Thyroid gland (tissue), 4 donors: ENCODE data around the gene ATF7IP.

Experiments
- CTCF ChIP-seq, 6 experiments: fragments of 200-600 bp in 3 of 6; fragments of 450-650 bp in 3 of 6; sonication (generic) in 3 of 6; IDR thresholded peaks; one replicate each; pipeline ENCODE4 v1.5.1; 2016 to 2019; ENCODE audit warnings: antibody characterized with exemption in 6 of 6, mild to moderate bottlenecking in 2 of 6, inconsistent platforms in 1 of 6, moderate library complexity in 1 of 6
- POLR2A ChIP-seq, 2 donors: fragments of 450-650 bp; IDR thresholded peaks; one replicate each; pipeline ENCODE4 v1.6.1; 2017; ENCODE audit warnings: antibody characterized with exemption in 2 of 2, mild to moderate bottlenecking in 2 of 2, moderate library complexity in 1 of 2

GRCh38 chr12:14387219-14387871 lies 21.9 kb downstream of the ATF7IP start:
- no peak for TF ChIP-seq CTCF (IDR thresholded peaks at IDR 0.05)
- no peak for TF ChIP-seq POLR2A (IDR thresholded peaks at IDR 0.05)
